ENCODE measurements around the gene CASQ2.

Gene CASQ2

GRCh38 chr1:115809076-115809475, 40.6 kb upstream of the CASQ2 start:
- DNase-seq (ENCODE audit: low spot score), result no peak
- no peak overlapping the region for H3K27ac ChIP-seq
- H3K4me3 ChIP-seq, result no peak overlapping the region
- TF ChIP-seq, protein P1, sequence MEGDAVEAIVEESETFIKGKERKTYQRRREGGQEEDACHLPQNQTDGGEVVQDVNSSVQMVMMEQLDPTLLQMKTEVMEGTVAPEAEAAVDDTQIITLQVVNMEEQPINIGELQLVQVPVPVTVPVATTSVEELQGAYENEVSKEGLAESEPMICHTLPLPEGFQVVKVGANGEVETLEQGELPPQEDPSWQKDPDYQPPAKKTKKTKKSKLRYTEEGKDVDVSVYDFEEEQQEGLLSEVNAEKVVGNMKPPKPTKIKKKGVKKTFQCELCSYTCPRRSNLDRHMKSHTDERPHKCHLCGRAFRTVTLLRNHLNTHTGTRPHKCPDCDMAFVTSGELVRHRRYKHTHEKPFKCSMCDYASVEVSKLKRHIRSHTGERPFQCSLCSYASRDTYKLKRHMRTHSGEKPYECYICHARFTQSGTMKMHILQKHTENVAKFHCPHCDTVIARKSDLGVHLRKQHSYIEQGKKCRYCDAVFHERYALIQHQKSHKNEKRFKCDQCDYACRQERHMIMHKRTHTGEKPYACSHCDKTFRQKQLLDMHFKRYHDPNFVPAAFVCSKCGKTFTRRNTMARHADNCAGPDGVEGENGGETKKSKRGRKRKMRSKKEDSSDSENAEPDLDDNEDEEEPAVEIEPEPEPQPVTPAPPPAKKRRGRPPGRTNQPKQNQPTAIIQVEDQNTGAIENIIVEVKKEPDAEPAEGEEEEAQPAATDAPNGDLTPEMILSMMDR (IDR thresholded peaks at IDR 0.05), result no peak

GRCh38 chr1:115807723-115808122, 39.2 kb upstream of the CASQ2 start:
- Histone ChIP-seq H3K4me3 (no peak overlapping the region), H3K27ac (no peak overlapping the region)
- DNase-seq (ENCODE audit: low spot score), result no peak
- TF ChIP-seq, protein P1 (IDR thresholded peaks at IDR 0.05), result peak; percentile 37

DNA sequence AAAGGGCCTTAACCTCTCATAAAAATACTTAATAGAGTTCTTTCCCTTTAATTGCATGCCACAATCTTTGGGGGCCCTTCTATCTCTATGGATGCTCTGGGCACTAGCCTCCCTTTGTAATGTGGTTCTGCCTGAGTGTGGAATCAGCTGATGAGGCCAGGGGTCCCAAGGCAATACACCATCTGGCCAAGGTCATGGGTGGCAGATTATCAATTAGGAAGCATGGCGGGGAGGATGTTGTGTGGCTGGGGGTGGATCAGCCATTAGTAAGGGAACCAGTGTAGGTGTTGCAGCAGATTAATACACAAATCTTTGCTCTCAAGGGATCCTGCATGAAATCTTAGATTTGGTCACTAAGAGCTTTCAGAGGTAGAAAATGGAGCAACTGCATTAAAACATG, 37.1 kb upstream of the CASQ2 start:
- Histone ChIP-seq H3K27ac (no peak overlapping the region), H3K4me3 (no peak overlapping the region)
- no peak for DNase-seq (ENCODE audit: low spot score)
- TF ChIP-seq, protein P1 (IDR thresholded peaks at IDR 0.05), result no peak

GRCh38 chr1:115802416-115802815, 33.9 kb upstream of the CASQ2 start:
- TF ChIP-seq, protein P1 (IDR thresholded peaks at IDR 0.05), result no peak
- Histone ChIP-seq H3K4me3 (no peak overlapping the region), H3K27ac (no peak overlapping the region)
- DNase-seq (ENCODE audit: low spot score), result no peak

DNA sequence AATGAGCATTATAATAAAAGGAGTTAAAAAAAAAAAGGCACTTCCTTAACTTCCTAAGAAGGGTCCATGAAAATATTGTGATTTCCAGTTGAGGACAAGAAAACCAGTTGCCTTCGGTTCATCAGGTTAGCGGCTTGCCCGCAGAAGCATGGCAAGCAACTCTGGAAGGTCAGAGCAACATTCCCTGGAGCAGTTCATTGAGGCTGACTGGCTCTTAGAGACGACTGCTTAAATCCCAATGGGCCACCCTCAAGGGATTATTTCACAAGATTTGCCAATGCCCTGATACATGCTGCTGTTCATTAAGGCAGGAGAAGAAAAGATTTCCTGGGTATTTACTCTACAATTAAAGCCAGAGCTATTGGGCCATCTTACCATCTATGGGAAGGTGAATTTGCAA, 29.0 kb upstream of the CASQ2 start:
- Histone ChIP-seq H3K27ac (no peak overlapping the region), H3K4me3 (no peak overlapping the region)
- TF ChIP-seq, protein P1 (IDR thresholded peaks at IDR 0.05), result no peak
- DNase-seq (ENCODE audit: low spot score), result no peak

GRCh38 chr1:115796897-115797296, 28.4 kb upstream of the CASQ2 start:
- no peak for DNase-seq (ENCODE audit: low spot score)

GRCh38 chr1:115796036-115796435, 27.5 kb upstream of the CASQ2 start:
- H3K4me3 ChIP-seq, result no peak overlapping the region
- DNase-seq (ENCODE audit: low spot score), result no peak
- no peak overlapping the region for H3K27ac ChIP-seq
- TF ChIP-seq, protein P1 (IDR thresholded peaks at IDR 0.05), result no peak

More at GRCh38 chr1:115796897-115797296, 28.4 kb upstream of the CASQ2 start:
- TF ChIP-seq, protein P1 (IDR thresholded peaks at IDR 0.05), result no peak
- Histone ChIP-seq H3K27ac (no peak overlapping the region), H3K4me3 (no peak overlapping the region)

Data from coronary artery (tissue), 2 donors.